ENCODE data around the gene RXFP4. TPM values are rescaled to one million over a fixed set of nuclear protein-coding genes. Genes with fewer than 3 reads are reported as not detected.
"Not testable (repeated sequence)": the region's sequence is repeated elsewhere in the genome, so short reads cannot be mapped to it uniquely, and the experiment has no call there.

The RXFP4 gene
- total RNA-seq, 1 donor from 2014 or later: not detected

GRCh38 chr1:155893389-155894142 is 47.9 kb upstream of the RXFP4 start:
- Mint-ChIP-seq H3K27me3 (ENCODE audit: low read depth, unreplicated experiment) (no peaks in the 10 kb centered on the region), H3K9me3 (ENCODE audit: unreplicated experiment) (no peaks in the 10 kb centered on the region), H3K36me3 (ENCODE audit: low read depth, unreplicated experiment) (peaks cover 6% of the 10 kb centered on the region), H3K4me1 (ENCODE audit: low read depth, unreplicated experiment) (peaks cover 14% of the 10 kb centered on the region), H3K27ac (ENCODE audit: unreplicated experiment) (peak overlapping the region; percentile 98), H3K4me3 (ENCODE audit: unreplicated experiment) (peak overlapping the region; percentile 51)
- Histone ChIP-seq H3K9ac (ENCODE audit: low read length) (peak overlapping the region; percentile 77), H3K27me3 (ENCODE audit: insufficient read depth, low read length) (no peaks in the 10 kb centered on the region), H3K4me3 (ENCODE audit: insufficient read depth, low read depth, low read length) (peak overlapping the region; percentile 29), H3K36me3 (ENCODE audit: insufficient read depth, low read length) (peaks cover 8% of the 10 kb centered on the region), H3K4me1 (ENCODE audit: insufficient read depth, low read length) (peaks cover 23% of the 10 kb centered on the region), H2AFZ (ENCODE audit: low read depth, low read length) (no peak overlapping the region), H4K20me1 (ENCODE audit: insufficient read depth, low read length) (no peaks in the 10 kb centered on the region), H3K27ac (ENCODE audit: low read depth, low read length) (peak overlapping the region; percentile 91), H3K9me3 (ENCODE audit: insufficient read depth, low read depth, low read length) (no peaks in the 10 kb centered on the region), H3K4me2 (ENCODE audit: low read length) (peak overlapping the region; percentile 82), H3K79me2 (ENCODE audit: insufficient read depth, low read length) (no peaks in the 10 kb centered on the region)
- TF ChIP-seq CTCF (IDR thresholded peaks at IDR 0.05; ENCODE audit: insufficient read depth, low read depth, low read length) (no peak), EZH2 (IDR thresholded peaks at IDR 0.05; ENCODE audit: insufficient read depth, low read length) (no peak)
- peak; percentile 71 for FAIRE-seq
- peak; percentile 85 for DNase-seq (ENCODE audit: low read depth)

GRCh38 chr1:155895617-155896016 is 45.8 kb upstream of the RXFP4 start:
- H3K27me3 Mint-ChIP-seq (ENCODE audit: low read depth, unreplicated experiment); H4K20me1 ChIP-seq (ENCODE audit: insufficient read depth, low read length); H3K4me2 ChIP-seq (ENCODE audit: low read length); H3K27ac ChIP-seq (ENCODE audit: low read depth, low read length); FAIRE-seq; H3K27me3 ChIP-seq (ENCODE audit: insufficient read depth, low read length); H3K9me3 Mint-ChIP-seq (ENCODE audit: unreplicated experiment); H3K9me3 ChIP-seq (ENCODE audit: insufficient read depth, low read depth, low read length); H3K4me3 Mint-ChIP-seq (ENCODE audit: unreplicated experiment); H3K9ac ChIP-seq (ENCODE audit: low read length); H2AFZ ChIP-seq (ENCODE audit: low read depth, low read length); H3K4me3 ChIP-seq (ENCODE audit: insufficient read depth, low read depth, low read length); H3K79me2 ChIP-seq (ENCODE audit: insufficient read depth, low read length); DNase-seq (ENCODE audit: low read depth): not testable (repeated sequence)
- H3K4me1 ChIP-seq (ENCODE audit: insufficient read depth, low read length): peaks cover 18% of the 10 kb centered on the region
- Mint-ChIP-seq H3K36me3 (ENCODE audit: low read depth, unreplicated experiment) (peaks cover 11% of the 10 kb centered on the region), H3K4me1 (ENCODE audit: low read depth, unreplicated experiment) (peaks cover 14% of the 10 kb centered on the region), H3K27ac (ENCODE audit: unreplicated experiment) (peak overlapping the region; percentile 18)
- peaks cover 28% of the 10 kb centered on the region for H3K36me3 ChIP-seq (ENCODE audit: insufficient read depth, low read length)

- H3K9ac ChIP-seq (ENCODE audit: low read length); H3K9me3 Mint-ChIP-seq (ENCODE audit: unreplicated experiment); H3K4me2 ChIP-seq (ENCODE audit: low read length); H2AFZ ChIP-seq (ENCODE audit: low read depth, low read length); H4K20me1 ChIP-seq (ENCODE audit: insufficient read depth, low read length); H3K27ac ChIP-seq (ENCODE audit: low read depth, low read length); H3K27me3 Mint-ChIP-seq (ENCODE audit: low read depth, unreplicated experiment); FAIRE-seq; H3K79me2 ChIP-seq (ENCODE audit: insufficient read depth, low read length); H3K4me3 Mint-ChIP-seq (ENCODE audit: unreplicated experiment); H3K9me3 ChIP-seq (ENCODE audit: insufficient read depth, low read depth, low read length); H3K27me3 ChIP-seq (ENCODE audit: insufficient read depth, low read length); H3K27ac Mint-ChIP-seq (ENCODE audit: unreplicated experiment); H3K4me3 ChIP-seq (ENCODE audit: insufficient read depth, low read depth, low read length); DNase-seq (ENCODE audit: low read depth): not testable (repeated sequence)
- Histone ChIP-seq H3K4me1 (ENCODE audit: insufficient read depth, low read length) (peaks cover 18% of the 10 kb centered on the region), H3K36me3 (ENCODE audit: insufficient read depth, low read length) (peaks cover 32% of the 10 kb centered on the region)
- Mint-ChIP-seq H3K36me3 (ENCODE audit: low read depth, unreplicated experiment) (peaks cover 11% of the 10 kb centered on the region), H3K4me1 (ENCODE audit: low read depth, unreplicated experiment) (peaks cover 14% of the 10 kb centered on the region)
These were observed 45.0 kb upstream of the RXFP4 start for GRCh38 chr1:155896476-155896875.

All from astrocyte (in vitro differentiated cells and primary cell).